ENCODE measurements around the gene KRTAP10-7.
"Not testable (repeated sequence)": the region's sequence is repeated elsewhere in the genome, so short reads cannot be mapped to it uniquely, and the experiment has no call there.

KRTAP10-7 gene

GRCh38 chr21:44578371-44579055 lies 21.9 kb upstream of the KRTAP10-7 start:
- Histone ChIP-seq H2AFZ (ENCODE audit: low read depth, low read length) (no peak overlapping the region), H3K36me3 (replicated peaks; ENCODE audit: low read depth, low read length) (no peaks in the 10 kb centered on the region), H3K27ac (ENCODE audit: low read length) (no peak overlapping the region), H3K9me3 (ENCODE audit: insufficient read depth, low read length) (no peaks in the 10 kb centered on the region), H3K4me1 (ENCODE audit: low read length) (peaks cover 3% of the 10 kb centered on the region), H3K4me3 (ENCODE audit: low read length) (no peak overlapping the region), H3K27me3 (ENCODE audit: low read depth, low read length) (no peaks in the 10 kb centered on the region), H3K9ac (ENCODE audit: low read length) (no peak overlapping the region), H4K20me1 (ENCODE audit: insufficient read depth, low read length) (no peaks in the 10 kb centered on the region), H3K4me2 (ENCODE audit: low read length) (no peak overlapping the region), H3K79me2 (ENCODE audit: low read length) (no peaks in the 10 kb centered on the region)
- TF ChIP-seq EZH2phosphoT487 (IDR thresholded peaks at IDR 0.05; ENCODE audit: low read depth) (no peak), CTCF (IDR thresholded peaks at IDR 0.05; ENCODE audit: low read depth, low read length) (no peak)

GRCh38 chr21:44579056-44579832 lies 21.2 kb upstream of the KRTAP10-7 start:
- Histone ChIP-seq H3K27ac (ENCODE audit: low read length) (no peak overlapping the region), H2AFZ (ENCODE audit: low read depth, low read length) (no peak overlapping the region), H3K36me3 (replicated peaks; ENCODE audit: low read depth, low read length) (no peaks in the 10 kb centered on the region), H4K20me1 (ENCODE audit: insufficient read depth, low read length) (no peaks in the 10 kb centered on the region), H3K4me1 (ENCODE audit: low read length) (peaks cover 10% of the 10 kb centered on the region), H3K27me3 (ENCODE audit: low read depth, low read length) (0 out of 2 replicates have a peak, but pooled peaks cover under 1% of the 10 kb centered on the region), H3K9ac (ENCODE audit: low read length) (no peak overlapping the region), H3K4me3 (ENCODE audit: low read length) (no peak overlapping the region), H3K9me3 (ENCODE audit: insufficient read depth, low read length) (no peaks in the 10 kb centered on the region), H3K79me2 (ENCODE audit: low read length) (no peaks in the 10 kb centered on the region), H3K4me2 (ENCODE audit: low read length) (no peak overlapping the region)
- TF ChIP-seq EZH2phosphoT487 (IDR thresholded peaks at IDR 0.05; ENCODE audit: low read depth) (no peak), CTCF (IDR thresholded peaks at IDR 0.05; ENCODE audit: low read depth, low read length) (no peak)

GRCh38 chr21:44579833-44580144 lies 20.6 kb upstream of the KRTAP10-7 start:
- no peak for TF ChIP-seq CTCF (IDR thresholded peaks at IDR 0.05; ENCODE audit: low read depth, low read length)
- TF ChIP-seq EZH2phosphoT487 (IDR thresholded peaks at IDR 0.05; ENCODE audit: low read depth) = no peak
- H3K9ac ChIP-seq (ENCODE audit: low read length) = no peak overlapping the region
- no peak overlapping the region for H3K4me3 ChIP-seq (ENCODE audit: low read length)
- H4K20me1 ChIP-seq (ENCODE audit: insufficient read depth, low read length) = no peaks in the 10 kb centered on the region
- H3K27ac ChIP-seq (ENCODE audit: low read length) = no peak overlapping the region
- H2AFZ ChIP-seq (ENCODE audit: low read depth, low read length) = no peak overlapping the region
- no peaks in the 10 kb centered on the region for H3K36me3 ChIP-seq (replicated peaks; ENCODE audit: low read depth, low read length)
- H3K4me2 ChIP-seq (ENCODE audit: low read length) = no peak overlapping the region
- H3K27me3 ChIP-seq (ENCODE audit: low read depth, low read length) = 0 out of 2 replicates have a peak, but pooled peaks cover 3% of the 10 kb centered on the region
- H3K4me1 ChIP-seq (ENCODE audit: low read length) = peaks cover 10% of the 10 kb centered on the region
- H3K79me2 ChIP-seq (ENCODE audit: low read length) = no peaks in the 10 kb centered on the region
- no peaks in the 10 kb centered on the region for H3K9me3 ChIP-seq (ENCODE audit: insufficient read depth, low read length)

- not testable (repeated sequence) for H3K79me2 ChIP-seq (ENCODE audit: low read length); H3K9me3 ChIP-seq (ENCODE audit: insufficient read depth, low read length); H3K27me3 ChIP-seq (ENCODE audit: low read depth, low read length); H3K4me3 ChIP-seq (ENCODE audit: low read length); H2AFZ ChIP-seq (ENCODE audit: low read depth, low read length); H3K36me3 ChIP-seq (replicated peaks; ENCODE audit: low read depth, low read length); H3K9ac ChIP-seq (ENCODE audit: low read length); H4K20me1 ChIP-seq (ENCODE audit: insufficient read depth, low read length); H3K27ac ChIP-seq (ENCODE audit: low read length); H3K4me2 ChIP-seq (ENCODE audit: low read length)
- peaks cover 10% of the 10 kb centered on the region for H3K4me1 ChIP-seq (ENCODE audit: low read length)
Measured at GRCh38 chr21:44580231-44580821, 20.1 kb upstream of the KRTAP10-7 start, which contains the start of gene KRTAP10-5. TSS of gene KRTAP10-5 (minus strand) at chr21:44580604. CDS start at chr21:44580578, 26 bp downstream.

Data from OCI-LY3 (cell line).